ENCODE measurements around the gene ABCB11. TPM values are rescaled to one million over a fixed set of nuclear protein-coding genes. Genes with fewer than 3 reads are reported as not detected.

Gene ABCB11
- 0.05 TPM for total RNA-seq
- long read RNA-seq, result 0 reads

GRCh38 chr2:169031202-169031601, at the start of gene ABCB11:
Gene ABCB11, minus strand, starts transcription at chr2:169031324. Its CDS starts 13,199 bp downstream, at chr2:169018125.
- intact Hi-C loops (cut with micrococcal nuclease), result no loop called here
- TF ChIP-seq CTCF (IDR thresholded peaks at IDR 0.05; ENCODE audit: borderline replicate concordance), result no peak
- H3K4me3 ChIP-seq, result no peak within 1 kb of the TSS
- H3K9me3 ChIP-seq (replicated peaks), result peaks cover 4% of the 10 kb centered on the region
- H3K36me3 ChIP-seq, result no peaks in the 10 kb centered on the region
- H3K27ac ChIP-seq (replicated peaks), result no peak within 1 kb of the TSS
- no peaks in the 10 kb centered on the region for H3K27me3 ChIP-seq (ENCODE audit: low read depth)
- H3K4me1 ChIP-seq, result no peaks in the 10 kb centered on the region
- no peak for DNase-seq

- Histone ChIP-seq H3K27me3 (ENCODE audit: low read depth) (no peaks in the 10 kb centered on the region), H3K4me3 (no peak overlapping the region), H3K36me3 (no peaks in the 10 kb centered on the region), H3K9me3 (replicated peaks) (peaks cover 9% of the 10 kb centered on the region), H3K27ac (replicated peaks) (no peak overlapping the region), H3K4me1 (peaks cover 26% of the 10 kb centered on the region)
- intact Hi-C loops (cut with micrococcal nuclease), result no loop called here
- TF ChIP-seq CTCF (IDR thresholded peaks at IDR 0.05; ENCODE audit: borderline replicate concordance), result no peak
- DNase-seq, result no peak
These were observed 49.3 kb upstream of the ABCB11 start for GRCh38 chr2:169080250-169081069.

DNA sequence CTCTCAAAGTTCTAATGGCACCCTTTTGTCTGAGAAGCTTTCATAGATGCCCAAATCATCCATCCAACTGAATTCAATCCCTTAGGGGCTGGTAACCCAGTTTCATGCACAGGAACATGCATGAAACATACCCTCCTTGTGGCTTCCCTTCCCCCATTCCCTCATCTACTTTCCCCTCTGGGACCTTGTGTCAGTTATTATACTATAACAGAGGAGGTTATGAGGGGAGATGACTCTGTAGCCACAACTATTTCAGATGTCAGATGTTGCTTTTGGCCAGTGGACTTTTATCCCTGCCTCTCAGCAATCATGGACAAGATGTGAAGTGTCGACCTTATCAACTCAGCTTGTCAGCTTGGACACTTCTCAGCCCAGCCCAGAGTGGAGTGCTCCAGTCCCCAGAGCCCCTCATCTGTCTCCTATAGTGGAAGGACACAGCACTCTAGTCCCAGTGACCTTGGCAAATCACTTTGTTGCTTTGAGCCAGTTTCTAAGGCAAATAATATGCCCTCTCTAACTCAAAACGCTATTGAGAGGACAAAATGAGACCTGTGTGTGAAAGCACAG, 46.6 kb upstream of the ABCB11 start:
- Histone ChIP-seq H3K4me1 (peaks cover 26% of the 10 kb centered on the region), H3K27ac (replicated peaks) (peak overlapping the region; percentile 42), H3K36me3 (no peaks in the 10 kb centered on the region), H3K9me3 (replicated peaks) (no peaks in the 10 kb centered on the region), H3K4me3 (no peak overlapping the region), H3K27me3 (ENCODE audit: low read depth) (no peaks in the 10 kb centered on the region)
- DNase-seq, result no peak
- intact Hi-C loops (cut with micrococcal nuclease), result no loop called here
- TF ChIP-seq CTCF (IDR thresholded peaks at IDR 0.05; ENCODE audit: borderline replicate concordance), result no peak

- intact Hi-C loops (cut with micrococcal nuclease), result no loop called here
- peaks cover 14% of the 10 kb centered on the region for H3K4me1 ChIP-seq
These were observed 43.0 kb upstream of the ABCB11 start for GRCh38 chr2:169073963-169074751.

More at GRCh38 chr2:169073963-169074751, 43.0 kb upstream of the ABCB11 start:
- no peak overlapping the region for H3K4me3 ChIP-seq
- no peaks in the 10 kb centered on the region for H3K27me3 ChIP-seq (ENCODE audit: low read depth)
- no peaks in the 10 kb centered on the region for H3K36me3 ChIP-seq
- H3K27ac ChIP-seq (replicated peaks), result no peak overlapping the region
- no peaks in the 10 kb centered on the region for H3K9me3 ChIP-seq (replicated peaks)
- no peak for TF ChIP-seq CTCF (IDR thresholded peaks at IDR 0.05; ENCODE audit: borderline replicate concordance)
- DNase-seq, result no peak
